ENCODE results near the gene WSB1. TPM values are rescaled to one million over a fixed set of nuclear protein-coding genes. Genes with fewer than 3 reads are reported as not detected.

WSB1 gene
- total and polyA plus RNA-seq, 8 donors, result 264 to 536 (median 421) TPM

DNA sequence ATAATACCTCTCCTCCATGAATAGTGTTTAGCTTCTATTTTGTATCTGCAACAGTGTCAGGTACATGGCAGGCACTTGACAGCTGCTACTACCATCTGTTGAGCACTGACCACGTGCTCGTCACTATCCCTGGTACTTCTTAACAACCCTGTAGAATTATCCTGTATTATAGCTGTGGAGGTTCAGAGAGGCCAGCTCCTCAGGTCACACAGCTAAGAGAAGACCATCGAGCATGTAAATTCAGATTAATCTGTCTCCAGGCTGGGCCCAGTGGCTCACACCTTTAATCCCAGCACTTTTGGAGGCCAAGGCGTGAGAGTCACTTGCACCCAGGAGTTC is 26.3 kb downstream of the WSB1 start:
- no peak for ATAC-seq
- DNase-seq, result no peak
- Histone ChIP-seq H3K4me1 (peaks cover 24 to 62% of the 10 kb centered on the region in 2 donors), H3K9me3 (no peaks in the 10 kb centered on the region), H3K4me3 (no peak overlapping the region), H3K36me3 (peaks cover 0 to 53% of the 10 kb centered on the region in 2 donors), H3K27ac (peak overlapping the region; percentile 31 to 67), H3K27me3 (no peaks in the 10 kb centered on the region)
- intact Hi-C loops (cut with DNase I), result no loop called here
- TF ChIP-seq, protein P1, sequence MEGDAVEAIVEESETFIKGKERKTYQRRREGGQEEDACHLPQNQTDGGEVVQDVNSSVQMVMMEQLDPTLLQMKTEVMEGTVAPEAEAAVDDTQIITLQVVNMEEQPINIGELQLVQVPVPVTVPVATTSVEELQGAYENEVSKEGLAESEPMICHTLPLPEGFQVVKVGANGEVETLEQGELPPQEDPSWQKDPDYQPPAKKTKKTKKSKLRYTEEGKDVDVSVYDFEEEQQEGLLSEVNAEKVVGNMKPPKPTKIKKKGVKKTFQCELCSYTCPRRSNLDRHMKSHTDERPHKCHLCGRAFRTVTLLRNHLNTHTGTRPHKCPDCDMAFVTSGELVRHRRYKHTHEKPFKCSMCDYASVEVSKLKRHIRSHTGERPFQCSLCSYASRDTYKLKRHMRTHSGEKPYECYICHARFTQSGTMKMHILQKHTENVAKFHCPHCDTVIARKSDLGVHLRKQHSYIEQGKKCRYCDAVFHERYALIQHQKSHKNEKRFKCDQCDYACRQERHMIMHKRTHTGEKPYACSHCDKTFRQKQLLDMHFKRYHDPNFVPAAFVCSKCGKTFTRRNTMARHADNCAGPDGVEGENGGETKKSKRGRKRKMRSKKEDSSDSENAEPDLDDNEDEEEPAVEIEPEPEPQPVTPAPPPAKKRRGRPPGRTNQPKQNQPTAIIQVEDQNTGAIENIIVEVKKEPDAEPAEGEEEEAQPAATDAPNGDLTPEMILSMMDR (IDR thresholded peaks at IDR 0.05), result no peak

DNA sequence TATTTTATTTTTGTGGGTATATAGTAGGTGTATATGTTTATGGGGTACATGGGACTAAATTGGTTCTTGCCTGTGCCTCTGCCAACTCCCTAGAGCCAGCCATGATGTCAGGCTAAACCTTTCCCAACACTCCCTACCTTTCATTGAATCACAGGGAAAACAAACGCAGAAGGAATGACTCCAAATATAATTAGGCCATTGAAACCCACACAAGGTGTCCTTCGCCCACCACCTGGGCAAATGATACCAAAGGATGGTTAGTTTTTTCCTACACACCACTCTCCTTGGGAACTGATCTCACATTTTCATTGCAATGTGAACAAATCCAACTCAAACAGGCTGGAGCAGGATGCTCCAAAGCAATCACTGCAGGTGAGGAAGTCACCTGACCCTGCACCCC is 27.5 kb downstream of the WSB1 start:
- Histone ChIP-seq H3K36me3 (peaks cover 0 to 41% of the 10 kb centered on the region in 2 donors), H3K27ac (peak overlapping the region in 1 of 2 donors; percentile 20), H3K9me3 (no peaks in the 10 kb centered on the region), H3K27me3 (no peaks in the 10 kb centered on the region), H3K4me1 (peaks cover 24 to 56% of the 10 kb centered on the region in 2 donors), H3K4me3 (no peak overlapping the region)
- ATAC-seq (no peak), DNase-seq (no peak)
- TF ChIP-seq, protein P1 (IDR thresholded peaks at IDR 0.05), result no peak
- intact Hi-C loops (cut with DNase I), result no loop called here

DNA sequence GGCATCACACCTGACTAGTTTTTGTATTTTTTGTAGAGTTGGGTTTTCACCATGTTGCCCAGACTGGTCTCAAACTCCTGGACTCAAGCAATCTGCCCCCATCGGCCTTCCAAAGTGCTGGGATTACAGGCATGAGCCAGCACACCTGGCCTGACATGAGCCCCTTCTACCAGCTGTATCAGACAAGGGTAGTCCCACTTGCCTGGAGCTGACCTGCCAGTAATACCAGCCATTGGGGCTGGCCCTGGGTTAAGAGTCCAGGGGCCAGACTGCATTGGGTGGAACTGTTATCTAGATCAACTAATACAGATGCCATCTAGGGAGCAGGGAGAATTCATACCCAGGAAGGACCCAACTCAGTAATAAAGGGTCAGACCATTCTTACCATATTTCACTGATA is 28.1 kb downstream of the WSB1 start:
- Histone ChIP-seq H3K4me3 (no peak overlapping the region), H3K27ac (peak overlapping the region in 1 of 2 donors; percentile 57), H3K27me3 (no peaks in the 10 kb centered on the region), H3K36me3 (peaks cover 0 to 35% of the 10 kb centered on the region in 2 donors), H3K4me1 (peaks cover 24 to 56% of the 10 kb centered on the region in 2 donors), H3K9me3 (no peaks in the 10 kb centered on the region)
- intact Hi-C loops (cut with DNase I), result no loop called here
- ATAC-seq (no peak), DNase-seq (no peak)
- TF ChIP-seq, protein P1 (IDR thresholded peaks at IDR 0.05), result no peak

DNA sequence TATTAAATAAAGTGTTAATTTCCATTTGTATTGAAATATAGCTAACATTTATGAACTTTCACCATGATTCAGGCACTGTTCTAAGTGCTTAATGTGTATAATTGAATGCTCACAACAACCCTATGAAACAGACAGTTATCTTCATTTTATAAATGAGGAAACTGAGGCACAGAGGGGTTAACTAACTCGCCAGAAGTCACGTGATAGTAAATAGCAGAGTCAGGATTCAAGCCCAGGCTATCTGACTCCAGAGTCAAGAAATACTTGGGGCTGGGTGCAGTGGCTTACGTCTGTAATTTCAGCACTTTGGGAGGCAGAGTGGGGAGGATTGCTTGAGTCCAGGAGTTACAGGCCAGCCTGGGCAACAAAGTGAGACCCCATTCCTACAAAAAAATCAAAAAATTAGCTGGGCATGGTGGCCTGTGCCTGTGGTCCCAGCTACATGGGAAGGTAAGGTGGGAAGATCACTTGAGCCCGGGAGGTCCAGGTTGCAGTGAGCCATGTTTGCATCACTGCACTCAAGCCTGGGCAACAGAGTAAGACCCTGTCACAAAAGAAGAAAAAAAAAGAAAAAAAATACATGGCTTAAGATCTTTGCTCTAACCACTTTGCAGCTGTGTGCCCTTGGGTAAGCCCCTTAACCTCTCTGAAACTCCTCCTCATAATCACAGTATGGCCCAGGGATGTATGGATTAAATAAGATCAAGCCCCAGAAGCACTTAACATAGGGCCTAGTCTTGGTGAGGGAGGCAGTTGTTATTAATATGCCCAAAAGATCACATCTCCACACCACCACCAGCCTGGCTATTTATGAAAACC is 29.0 kb downstream of the WSB1 start:
- H3K36me3 ChIP-seq, result peaks cover 0 to 26% of the 10 kb centered on the region in 2 donors
- H3K4me1 ChIP-seq, result peaks cover 24 to 56% of the 10 kb centered on the region in 2 donors
- TF ChIP-seq, protein P1 (IDR thresholded peaks at IDR 0.05), result no peak
- no peak overlapping the region for H3K4me3 ChIP-seq
- peak overlapping the region; percentile 48 to 57 for H3K27ac ChIP-seq
- intact Hi-C loops (cut with DNase I), result no loop called here
- no peaks in the 10 kb centered on the region for H3K9me3 ChIP-seq
- DNase-seq (no peak), ATAC-seq (peak; percentile 2)
- H3K27me3 ChIP-seq, result no peaks in the 10 kb centered on the region

DNA sequence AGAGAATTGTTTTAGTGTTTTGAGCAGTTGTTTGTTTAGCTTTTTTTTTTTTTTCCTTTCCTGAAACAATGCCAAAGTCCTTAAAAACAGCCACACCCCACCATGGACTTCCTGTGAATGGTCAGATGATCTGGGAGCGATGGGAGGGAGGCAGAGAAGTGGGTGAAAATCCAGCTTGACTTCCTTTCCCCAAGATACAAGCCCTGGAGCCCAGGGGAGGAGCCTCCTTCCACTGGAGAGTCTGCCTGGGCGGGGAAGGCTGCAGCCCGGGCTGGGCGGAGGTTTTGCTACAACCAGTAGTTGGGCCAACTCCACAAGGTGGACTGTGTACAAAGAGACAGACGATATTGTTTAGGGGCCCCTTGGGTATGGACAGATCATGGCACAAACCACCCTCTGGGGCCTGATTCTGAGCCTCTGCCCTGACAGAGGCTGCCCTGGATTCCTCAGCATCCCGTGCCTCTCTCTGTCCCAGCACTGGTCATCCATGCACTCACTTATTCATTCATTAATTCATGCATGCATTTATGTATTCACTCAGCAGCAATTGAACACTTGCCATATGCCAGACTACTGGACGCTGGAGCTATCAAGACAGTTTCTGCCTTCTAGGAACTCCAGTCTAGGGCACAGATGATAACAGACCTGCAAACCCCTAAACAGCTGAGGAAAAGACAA is 29.8 kb downstream of the WSB1 start:
- ATAC-seq (peak; percentile 85), DNase-seq (peak in 3 of 4 donors; percentile 69 to 89 (median 89))
- H3K4me1 ChIP-seq, result peaks cover 24 to 49% of the 10 kb centered on the region in 2 donors
- H3K9me3 ChIP-seq, result no peaks in the 10 kb centered on the region
- H3K27ac ChIP-seq, result peak overlapping the region; percentile 48 to 57
- H3K4me3 ChIP-seq, result no peak overlapping the region
- TF ChIP-seq, protein P1 (IDR thresholded peaks at IDR 0.05), result no peak
- intact Hi-C loops (cut with DNase I), result no loop called here
- H3K27me3 ChIP-seq, result no peaks in the 10 kb centered on the region
- peaks cover 0 to 18% of the 10 kb centered on the region in 2 donors for H3K36me3 ChIP-seq

Data from left lung (tissue), 10 donors.